Measurements from ENCODE around the gene VPS33A.
A peak's percentile ranks its signal among the peaks of the same experiment; 100 is the strongest.

The VPS33A gene

DNA sequence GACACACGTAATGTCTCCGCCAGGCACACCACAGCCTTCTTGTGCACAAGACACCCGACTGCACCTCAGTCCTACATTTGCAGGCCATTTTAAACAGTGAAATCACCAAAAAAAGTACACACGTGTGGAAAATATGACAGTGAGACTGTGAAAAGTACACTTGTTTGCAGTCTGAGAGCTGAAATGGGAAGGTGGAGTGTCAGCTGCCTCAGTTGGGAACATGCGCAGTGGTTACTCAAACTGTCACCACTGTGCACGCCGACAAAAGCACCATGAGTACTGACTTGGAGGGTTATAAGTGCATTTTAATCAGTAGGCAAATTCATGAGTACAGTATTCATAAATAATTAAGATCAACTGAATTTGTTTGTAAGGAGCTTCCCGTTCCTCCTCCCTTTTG, 15.8 kb downstream of the VPS33A start:
- no peak for DNase-seq (ENCODE audit: low read depth)

DNA sequence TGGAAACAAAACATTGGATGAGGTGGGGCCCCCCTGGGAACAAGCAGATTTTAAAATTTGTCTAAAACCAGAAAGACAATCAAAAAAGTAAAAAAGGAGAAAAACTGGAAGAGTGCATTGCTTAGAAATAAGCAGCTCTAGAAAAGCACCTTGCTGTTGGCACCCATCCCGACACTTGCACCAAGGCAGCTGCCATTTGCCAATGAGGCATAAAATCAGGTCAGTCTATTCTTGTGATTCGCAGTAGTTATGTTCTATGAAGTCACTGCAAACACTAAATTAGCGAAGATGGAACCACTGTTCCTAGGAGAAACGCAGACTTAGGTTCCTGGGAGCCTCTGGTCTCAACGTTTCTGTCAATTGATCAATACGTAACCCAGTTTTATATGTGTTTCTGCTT, 16.2 kb downstream of the VPS33A start:
- no peak for DNase-seq (ENCODE audit: low read depth)

DNA sequence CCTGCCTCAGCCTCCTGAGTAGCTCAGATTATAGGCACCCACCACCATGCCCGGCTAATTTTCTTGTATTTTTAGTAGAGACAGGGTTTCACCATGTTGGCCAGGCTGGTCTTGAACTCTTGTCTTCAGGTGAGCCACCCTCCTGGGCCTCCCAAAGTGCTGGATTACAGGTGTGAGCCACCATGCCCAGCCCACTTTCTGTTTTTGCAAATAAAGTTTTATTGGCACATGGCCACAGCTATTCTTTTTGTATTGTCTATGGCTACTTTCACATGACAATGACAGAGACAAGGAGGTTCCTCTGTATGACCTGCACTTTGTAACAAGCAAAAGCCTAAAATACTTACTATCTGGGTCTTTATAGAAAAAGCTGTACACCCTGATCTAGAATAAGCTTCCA, 20.7 kb downstream of the VPS33A start:
- no peak for DNase-seq (ENCODE audit: low read depth)

DNA sequence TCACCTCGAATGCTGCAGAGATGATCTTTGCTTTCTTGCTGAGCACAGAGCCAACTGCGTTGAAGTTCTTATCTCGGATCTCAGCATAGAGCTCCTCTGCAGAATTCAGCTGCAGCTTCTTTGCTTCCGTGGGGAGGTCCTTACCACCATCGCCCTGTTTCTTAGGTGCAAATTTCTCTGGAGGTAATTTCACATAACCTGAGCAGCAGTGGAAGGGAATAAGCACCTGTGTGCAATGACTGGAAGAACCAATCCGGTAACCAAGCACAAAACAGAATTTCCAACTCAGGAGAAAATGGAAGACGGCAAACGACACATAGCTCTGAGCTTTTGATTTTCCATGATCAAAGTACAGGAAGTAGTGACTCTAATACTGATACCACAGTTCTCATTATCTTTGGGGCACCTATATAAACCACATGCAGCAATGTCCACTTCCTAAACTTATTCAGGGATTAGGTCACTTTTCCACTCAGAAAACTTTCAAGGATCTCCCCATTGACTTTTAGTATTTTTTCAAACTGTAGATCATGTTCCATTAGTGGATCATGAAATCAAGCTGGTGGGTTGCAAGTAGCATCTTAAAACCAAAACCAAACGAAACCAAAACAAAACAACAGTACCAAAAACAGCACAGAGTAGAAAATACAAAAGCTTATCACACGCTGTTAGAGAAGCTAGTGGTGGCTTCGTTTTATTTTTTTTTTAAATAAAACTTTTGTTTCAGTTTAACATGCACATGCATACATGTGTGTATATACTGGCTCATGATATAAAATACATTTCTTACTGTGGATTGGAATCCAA, 21.5 kb downstream of the VPS33A start:
- no peak for DNase-seq (ENCODE audit: low read depth)

DNA sequence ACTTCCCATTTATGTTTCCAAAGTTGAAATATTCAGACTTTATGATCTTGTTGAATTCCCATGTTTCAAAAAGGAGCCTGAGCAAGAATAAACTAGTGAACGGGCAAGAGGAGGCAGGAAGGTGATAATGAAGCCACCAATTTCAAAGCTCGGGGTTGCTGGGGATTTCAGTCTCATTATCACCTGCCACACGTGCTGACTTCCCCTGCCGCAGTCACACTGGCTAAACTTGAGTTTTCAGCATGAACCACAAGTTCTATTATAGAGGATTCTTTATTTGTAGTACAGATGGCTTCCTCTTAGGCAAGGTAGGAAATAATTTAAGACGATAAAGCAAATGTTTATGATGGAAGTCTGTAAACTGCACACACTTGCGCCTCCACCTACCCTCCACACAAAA, 22.3 kb downstream of the VPS33A start:
- DNase-seq (ENCODE audit: low read depth), result no peak

DNA sequence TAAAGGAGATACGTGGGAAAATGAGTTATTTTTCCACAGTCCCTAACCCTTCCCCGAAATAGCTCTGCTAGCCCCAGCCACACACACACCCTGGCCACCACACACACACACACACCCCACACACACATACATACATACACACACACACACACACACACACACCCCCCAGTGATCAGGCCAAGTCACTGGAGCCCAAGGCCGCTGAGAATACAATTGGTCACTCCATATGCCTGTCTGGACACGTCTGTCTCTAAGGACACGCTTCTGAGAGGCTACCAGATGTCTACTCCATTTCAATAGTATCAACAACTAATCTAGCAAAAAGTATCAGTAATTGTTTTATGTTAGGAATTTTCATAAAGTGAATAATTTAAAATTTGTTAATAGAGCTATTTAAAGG, 27.4 kb downstream of the VPS33A start:
- no peak for DNase-seq (ENCODE audit: low read depth)

DNA sequence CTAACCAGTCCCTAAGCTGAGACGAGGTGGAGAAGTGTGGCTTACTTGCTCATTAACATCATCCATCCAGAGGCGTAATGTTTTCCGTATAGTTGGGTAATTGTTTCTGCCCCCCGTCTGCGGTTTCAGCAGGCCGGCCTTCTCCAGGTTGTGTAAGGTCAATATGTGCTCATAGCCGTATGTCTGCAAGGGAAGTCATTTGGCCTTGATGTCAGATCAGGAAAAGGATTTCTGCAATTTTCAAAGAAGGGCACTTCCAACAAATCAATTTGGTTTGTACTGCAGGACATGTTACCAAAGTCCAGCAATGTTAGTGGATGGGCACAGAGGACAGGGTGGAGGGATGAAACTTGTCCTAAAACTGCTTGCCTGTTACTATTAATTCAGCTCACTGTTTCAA, 30.6 kb downstream of the VPS33A start:
- DNase-seq (ENCODE audit: low read depth), result no peak

DNA sequence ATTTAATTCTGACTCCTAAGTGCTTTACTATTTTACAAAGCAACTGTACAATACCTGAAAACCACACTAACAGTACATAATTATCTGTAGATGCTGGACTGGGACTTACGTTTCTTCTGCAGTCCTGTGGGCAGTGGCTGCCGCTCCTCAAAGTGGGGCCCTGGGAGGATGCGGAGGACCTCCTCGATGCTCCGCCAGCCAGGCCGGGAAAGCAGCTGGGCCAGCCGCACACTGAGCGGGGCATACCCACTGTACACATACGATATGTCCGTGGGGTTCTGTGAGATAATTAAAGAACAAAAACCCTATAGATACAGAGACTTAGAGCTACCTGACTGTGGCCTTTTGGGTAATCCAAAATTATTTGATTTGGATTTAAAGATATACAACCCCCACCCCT, 33.6 kb downstream of the VPS33A start:
- no peak for DNase-seq (ENCODE audit: low read depth)

DNA sequence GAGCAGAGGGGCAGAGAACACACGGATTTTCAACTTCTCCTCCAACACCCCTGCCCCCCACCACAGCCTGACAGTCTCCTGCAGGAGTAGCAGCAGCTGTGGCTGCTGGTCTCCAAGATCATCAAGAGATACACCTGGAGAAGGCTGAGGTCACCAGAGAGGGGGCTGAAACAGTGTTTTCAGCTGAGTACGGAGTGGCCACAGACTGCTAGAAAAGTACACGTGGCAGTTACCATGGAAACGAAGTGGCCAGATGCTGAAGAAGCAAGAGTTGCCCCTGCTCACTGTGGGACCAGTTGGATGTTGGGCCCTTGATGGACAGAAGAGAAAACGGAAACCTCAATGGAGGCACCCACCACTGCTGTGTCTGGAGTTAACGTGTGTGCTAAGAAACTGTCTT, 35.5 kb downstream of the VPS33A start:
- no peak for DNase-seq (ENCODE audit: low read depth)

DNA sequence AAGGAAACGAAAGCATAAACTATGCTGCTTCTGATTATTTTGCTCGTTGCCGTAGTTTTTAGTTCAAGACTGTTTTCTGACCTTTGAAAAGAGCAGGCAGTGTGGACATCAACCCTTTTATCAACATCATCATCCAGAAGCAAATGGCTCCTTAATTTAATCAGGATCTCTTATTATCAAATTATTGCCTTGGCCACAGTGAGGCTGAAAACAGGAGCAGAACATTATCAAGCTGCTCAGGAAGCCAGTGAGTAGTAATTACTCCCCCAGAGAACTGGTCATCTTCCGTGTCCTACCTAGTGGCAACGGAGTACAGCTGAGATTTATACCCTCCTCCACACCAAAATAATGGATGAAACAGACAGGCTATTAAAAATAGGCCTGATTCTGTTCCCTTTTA, 38.2 kb downstream of the VPS33A start:
- no peak for DNase-seq (ENCODE audit: low read depth)

DNA sequence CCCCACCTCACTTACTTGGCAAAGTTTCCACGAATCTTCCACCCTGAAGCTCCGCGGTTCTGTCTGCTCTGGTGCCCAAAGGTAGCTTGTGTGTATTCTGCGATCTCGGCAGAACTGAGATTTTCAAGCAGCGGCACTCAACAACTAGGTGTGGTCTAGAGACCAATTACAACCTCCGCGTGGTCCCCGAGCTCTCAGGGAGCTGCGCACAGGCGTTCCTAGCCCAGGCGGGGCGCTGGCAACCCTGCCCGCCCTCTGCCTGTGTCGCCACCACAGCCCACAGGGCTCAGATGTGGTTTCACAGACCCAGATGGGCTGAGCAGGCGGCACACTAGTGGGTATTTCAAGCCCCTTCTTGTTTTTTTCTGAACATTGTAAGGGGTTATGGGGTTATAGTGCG, 39.0 kb downstream of the VPS33A start:
- DNase-seq (ENCODE audit: low read depth), result peak; percentile 47

DNA sequence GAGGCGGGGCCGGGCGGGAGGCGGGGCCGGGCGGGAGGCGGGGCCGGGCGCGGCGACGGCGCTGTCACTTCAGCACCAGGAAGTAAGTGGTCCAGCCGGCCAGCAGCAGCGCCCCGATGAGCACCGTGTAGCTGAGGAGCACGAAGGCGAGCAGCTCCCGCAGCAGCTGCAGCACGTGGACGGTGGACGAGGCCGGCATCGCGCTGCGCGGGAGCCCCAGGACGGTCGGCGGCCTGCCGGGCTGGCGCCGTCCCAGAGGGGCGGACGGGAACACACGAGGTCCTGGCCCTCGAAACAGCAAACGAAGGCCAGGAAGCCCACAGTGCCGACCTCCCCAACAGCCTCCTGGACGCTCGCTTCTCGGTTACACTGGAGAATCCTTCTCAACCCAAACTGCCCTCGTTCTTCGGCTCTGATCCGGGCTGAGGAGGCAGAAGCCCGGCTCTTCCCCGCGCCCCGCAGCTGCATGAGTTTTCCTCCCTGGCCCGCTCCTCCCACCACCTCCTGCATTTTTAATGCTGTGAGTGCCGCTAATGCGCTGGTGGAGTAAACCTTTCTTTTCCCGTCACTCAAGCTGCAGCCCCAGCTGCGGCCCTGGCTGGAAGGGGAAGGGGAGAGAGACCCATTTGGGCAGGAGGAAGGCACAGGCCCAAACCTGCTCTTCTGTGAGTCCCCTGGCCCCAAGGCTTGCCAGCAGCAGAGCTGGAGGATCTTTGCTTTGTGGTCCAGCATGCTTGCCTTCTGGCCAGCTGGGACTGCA, 39.7 kb downstream of the VPS33A start:
- no peak for DNase-seq (ENCODE audit: low read depth)

DNA sequence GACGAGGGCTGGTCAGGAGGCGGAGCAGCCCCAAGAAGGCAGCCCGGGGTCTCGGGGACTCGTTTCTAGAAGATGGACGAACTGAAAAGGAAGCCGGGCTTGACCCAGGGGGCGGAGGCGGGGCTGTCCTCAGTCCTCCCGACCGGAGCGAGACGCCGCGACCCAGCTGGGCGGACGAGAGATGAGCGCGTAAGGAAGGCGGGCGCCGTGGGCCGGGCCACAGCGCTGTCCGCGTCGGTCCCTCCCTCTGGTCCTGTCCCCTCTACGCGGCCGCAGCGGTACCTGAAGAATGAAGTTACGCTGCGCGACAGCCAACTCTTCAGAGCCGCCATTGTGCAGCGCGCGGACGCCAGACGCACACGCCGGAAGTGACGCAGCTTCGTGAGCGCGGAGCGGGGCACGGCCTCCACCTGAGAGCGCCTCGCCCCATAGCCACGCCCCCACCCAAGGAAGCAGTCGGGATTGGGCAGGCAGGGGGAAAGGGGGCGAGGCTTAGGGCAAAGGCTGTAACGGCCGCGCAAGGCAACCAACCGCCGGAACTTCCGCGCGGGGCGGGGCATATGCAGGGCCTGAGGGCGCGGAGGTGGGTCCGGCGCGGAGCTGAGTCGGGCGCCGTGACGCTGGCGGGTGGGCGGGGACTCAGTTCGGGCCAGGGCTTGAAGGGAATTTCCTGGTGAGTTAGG, 40.5 kb downstream of the VPS33A start, which contains the start of gene DIABLO:
Gene DIABLO (minus strand): TSS at position 370 of the 683 bp plus-strand sequence. CDS start 38 bp downstream, at position 332.
- DNase-seq (ENCODE audit: low read depth), result peak; percentile 100

DNA sequence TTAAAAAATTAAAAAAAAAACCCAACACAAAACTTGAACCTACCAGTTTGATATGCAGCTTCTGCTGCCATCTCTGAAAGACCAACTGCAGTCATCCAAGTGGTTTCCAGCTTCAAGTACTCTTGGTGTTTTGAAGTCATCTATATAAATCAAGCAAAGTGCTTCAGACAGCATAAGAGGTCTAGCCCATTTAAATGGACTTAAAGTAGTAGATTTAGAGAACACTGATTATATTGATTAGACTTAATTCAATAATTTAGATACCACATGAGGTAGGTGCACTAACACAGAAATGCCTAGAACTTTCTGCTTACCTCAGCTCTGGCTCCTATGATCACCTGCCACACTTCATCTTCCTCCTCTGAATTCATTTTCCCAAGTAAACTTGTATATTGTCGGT, 49.8 kb downstream of the VPS33A start:
- no peak for DNase-seq (ENCODE audit: low read depth)

DNA sequence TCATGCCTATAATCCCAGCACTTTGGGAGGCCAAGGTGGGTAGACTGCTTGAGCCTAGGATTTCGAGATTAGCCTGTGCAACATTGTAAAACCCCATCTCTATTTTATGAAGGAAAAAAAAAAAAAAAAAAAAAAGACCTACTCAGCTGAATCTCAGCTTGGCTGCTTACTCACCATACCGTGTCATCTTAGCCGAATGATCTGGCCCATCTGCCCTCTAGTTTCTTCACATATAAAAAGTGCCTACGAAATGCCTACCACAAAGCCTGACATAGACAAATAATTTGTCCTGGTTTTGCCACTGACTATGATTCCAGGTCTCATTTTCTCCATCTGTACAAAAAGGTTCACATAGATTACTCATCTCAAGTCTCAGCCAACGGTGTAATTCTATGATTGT, 50.5 kb downstream of the VPS33A start:
- no peak for DNase-seq (ENCODE audit: low read depth)

DNA sequence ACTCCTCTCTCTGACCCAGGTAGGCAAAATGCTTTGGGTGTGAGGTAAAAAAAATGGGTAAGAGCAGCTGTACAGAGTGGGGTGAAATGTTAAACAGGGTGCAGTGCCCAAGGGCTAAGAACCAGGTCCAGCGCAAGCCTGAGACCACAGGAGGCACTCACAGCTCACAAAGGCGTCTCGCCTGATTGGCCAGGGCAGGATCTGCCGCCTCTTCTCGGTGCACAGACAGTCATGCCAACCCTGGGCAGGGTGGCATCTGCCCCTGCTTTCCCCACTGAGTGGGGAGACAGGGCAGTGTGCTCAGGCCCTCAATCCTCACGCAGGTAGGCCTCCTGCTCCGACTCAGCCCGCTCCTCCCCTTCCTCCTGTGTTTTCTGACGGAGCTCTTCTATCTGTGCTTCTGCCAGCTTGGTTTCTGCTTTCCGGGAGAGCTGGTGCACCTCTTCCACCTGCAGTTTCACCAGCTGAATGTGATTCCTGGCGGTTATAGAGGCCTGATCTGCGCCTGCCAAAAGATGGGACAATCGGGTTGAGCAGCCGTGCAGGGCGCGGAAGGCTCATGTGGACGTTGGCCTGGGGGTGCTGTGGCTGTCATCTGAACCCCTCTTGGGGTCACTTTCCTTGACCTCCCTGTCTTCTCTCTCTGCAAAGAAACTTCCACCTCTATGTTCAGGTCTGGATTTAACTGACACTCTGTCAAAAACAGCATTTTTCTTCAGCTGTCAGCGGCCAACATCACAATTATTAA, 58.0 kb downstream of the VPS33A start:
- no peak for DNase-seq (ENCODE audit: low read depth)

DNA sequence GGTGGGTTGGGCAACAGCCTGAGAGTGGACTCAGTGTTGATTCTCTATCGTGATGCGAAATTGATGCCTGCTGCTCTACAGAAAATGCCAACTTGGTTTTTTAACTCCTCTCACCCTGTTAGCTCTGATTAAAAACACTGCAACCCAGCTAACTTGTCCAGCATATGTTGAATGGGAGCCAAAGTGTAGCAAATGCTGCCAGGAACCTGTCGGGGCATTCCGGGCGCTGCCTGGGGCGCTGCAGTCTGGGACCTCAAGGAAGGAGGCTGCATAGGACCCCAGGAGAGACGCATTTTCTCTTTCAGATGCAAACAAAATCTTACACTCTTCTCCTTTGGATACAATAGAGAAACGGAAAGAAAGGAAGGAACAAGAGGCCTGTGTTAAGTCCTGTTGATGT, 58.9 kb downstream of the VPS33A start:
- DNase-seq (ENCODE audit: low read depth), result no peak

DNA sequence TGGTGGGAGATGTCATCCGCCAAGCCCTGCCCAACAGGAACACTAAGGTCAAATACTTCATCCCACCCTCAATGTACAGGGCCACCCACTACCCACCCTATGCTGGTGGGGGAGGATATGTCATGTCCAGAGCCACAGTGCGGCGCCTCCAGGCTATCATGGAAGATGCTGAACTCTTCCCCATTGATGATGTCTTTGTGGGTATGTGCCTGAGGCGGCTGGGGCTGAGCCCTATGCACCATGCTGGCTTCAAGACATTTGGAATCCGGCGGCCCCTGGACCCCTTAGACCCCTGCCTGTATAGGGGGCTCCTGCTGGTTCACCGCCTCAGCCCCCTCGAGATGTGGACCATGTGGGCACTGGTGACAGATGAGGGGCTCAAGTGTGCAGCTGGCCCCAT, 59.3 kb downstream of the VPS33A start:
- DNase-seq (ENCODE audit: low read depth), result no peak

DNA sequence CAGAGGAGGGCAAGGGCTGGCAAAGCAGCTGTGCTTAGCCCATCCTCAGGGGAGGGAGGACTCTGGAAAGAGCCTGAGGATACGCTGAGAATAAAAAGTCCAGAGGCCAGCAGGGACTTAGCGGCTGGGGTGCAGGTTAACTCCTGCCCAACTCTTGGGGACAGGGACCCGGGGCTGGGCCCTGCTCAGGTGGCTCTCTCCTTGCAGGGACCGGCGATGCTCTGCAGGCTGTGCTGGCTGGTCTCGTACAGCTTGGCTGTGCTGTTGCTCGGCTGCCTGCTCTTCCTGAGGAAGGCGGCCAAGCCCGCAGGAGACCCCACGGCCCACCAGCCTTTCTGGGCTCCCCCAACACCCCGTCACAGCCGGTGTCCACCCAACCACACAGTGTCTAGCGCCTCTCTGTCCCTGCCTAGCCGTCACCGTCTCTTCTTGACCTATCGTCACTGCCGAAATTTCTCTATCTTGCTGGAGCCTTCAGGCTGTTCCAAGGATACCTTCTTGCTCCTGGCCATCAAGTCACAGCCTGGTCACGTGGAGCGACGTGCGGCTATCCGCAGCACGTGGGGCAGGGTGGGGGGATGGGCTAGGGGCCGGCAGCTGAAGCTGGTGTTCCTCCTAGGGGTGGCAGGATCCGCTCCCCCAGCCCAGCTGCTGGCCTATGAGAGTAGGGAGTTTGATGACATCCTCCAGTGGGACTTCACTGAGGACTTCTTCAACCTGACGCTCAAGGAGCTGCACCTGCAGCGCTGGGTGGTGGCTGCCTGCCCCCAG, 60.0 kb downstream of the VPS33A start:
- no peak for DNase-seq (ENCODE audit: low read depth)

DNA sequence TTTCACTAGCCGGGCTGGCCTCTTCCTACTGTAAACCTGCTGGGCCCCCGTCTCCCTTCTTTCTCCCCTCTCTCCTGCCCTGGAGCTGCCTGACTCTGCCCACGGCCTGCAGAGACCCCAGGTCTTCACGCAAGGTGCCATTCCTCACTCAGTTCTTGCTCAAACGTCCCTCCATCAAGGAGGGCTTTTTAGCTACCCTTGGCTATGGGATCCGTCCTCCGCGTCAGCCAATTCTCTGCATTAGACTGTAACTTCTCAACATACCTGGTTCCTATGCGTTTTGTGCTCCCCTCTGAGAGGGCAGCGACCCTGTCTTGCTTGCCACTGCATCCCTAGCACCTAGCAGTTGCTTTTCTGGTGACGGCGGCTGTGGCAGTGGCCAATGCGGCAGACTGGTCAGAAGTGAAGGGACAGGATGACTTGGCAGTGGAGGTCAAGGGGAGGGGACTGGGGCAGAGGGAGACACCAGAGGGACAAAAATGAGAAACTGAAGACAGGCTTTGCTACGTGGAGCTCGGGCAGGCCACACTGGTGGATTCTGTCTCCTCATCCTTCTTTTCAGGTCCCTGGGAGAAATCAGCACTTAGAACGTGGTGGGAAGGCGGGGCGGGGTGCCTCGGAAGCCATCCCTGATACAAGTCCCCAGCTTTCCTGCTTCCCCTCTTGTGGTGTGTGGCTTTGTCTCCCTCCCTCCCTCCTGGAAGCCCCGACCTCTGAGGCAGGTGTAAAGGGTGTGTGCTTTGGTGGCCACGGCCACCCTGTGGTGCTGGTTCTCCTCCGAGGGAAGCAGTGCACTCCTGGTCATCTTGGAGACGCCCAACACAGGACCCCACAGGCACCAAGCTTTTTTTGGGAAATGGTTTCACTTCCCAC, 61.0 kb downstream of the VPS33A start:
- no peak for DNase-seq (ENCODE audit: low read depth)

All from T-helper 22 cell (primary cell).